ENCODE results near the gene MLKL. TPM values are rescaled to one million over a fixed set of nuclear protein-coding genes. Genes with fewer than 3 reads are reported as not detected.
A peak's percentile ranks its signal among the peaks of the same experiment; 100 is the strongest.

The MLKL gene
- total RNA-seq = 21.6 and 25.6 TPM in 2 replicates

DNA sequence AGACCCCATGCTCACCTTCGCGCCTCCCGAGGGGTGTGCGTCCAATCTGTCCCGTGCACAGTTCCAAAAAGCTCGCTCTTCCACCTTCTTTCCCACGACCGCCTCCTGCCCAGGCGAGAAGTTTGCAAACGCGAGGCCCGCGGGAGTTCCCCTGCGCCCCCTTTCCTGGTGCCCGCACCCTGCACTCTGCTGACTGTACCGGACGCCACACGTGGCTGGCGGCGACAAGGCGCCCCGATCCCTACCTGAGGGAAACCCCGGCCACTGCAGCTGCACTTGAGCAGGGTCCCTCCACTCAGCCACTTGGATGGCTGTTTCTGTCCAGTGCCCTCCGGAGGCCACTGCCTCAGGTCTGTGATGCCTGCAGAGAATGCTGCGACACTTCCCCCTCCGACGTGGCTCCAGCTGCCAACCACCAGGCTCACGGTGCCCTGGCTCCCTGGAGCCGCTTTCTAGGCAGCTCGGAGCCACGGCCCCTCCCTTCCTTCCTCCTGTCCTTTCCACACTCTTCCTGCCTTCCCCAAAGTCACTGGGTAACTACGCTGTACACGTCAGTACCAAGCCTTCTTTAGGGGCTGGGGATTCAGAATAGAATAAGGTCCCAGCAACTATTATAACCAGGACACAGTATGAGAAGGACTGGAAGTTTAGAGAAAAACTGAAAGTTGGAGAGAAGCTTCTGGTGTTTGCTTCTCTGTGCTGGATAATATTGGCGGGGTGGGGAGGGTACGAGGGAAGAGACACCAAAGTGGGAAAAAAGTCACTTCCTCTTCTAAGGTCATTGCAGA lies at the start of gene MLKL:
TSS of gene MLKL (minus strand) at position 425 of the 788 bp plus-strand sequence. CDS start 5,105 bp downstream, outside the sequence.
- Mint-ChIP-seq H3K4me3 (ENCODE audit: low read depth) (peak within 1 kb of the TSS; percentile 91), H3K27ac (peak within 1 kb of the TSS; percentile 91), H3K36me3 (ENCODE audit: low read depth) (peaks cover 19% of the 10 kb centered on the region), H3K27me3 (ENCODE audit: low read depth) (no peaks in the 10 kb centered on the region), H3K9me3 (no peaks in the 10 kb centered on the region), H3K4me1 (ENCODE audit: low read depth) (peaks cover 52% of the 10 kb centered on the region)
- intact Hi-C loops (cut with micrococcal nuclease) = loop anchor here (1.0 to 10.0 kb wide), 6 partner anchors 33 to 734 kb away; partner anchors contain the start of genes CFDP1, LDHD, WDR59 and ZFP1
- peak; percentile 37 for DNase-seq (ENCODE audit: low spot score)

DNA sequence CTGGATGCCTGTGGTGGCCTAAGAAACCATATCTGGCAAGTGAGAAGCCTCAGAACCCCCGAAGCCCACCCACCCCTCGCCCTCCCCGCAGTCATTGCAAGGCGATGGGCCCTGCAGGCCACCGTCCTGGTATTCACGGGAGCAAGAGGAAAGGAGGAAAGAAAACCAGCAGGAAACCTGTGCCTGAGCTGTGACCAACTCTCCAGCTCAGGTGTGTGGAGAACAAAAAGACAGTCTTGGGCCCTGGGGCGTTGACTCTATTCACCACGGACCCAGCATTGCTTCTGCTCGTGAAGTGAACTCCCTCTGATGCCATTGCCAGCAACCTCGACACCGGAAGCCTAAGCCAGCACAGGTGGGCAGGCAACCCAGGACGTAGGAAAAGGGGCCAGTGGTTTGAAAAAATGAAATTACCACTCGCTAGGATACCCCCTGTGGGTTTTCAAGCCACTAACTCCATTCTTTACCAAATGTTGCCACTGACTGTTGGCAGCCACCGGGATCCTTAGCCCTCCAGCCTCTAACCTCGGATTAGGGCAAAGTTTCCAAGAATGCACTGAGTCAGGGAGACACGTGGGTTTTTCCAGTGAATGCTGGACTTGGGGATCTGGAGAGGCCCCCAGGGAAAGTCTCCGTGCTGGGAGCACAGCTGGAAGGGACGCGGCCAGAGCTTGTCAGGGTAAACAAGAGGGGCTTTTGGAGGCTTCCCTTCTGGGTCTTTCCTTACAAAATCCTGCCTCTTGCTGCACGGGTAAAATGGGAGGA lies 48.8 kb upstream of the MLKL start:
- Mint-ChIP-seq H3K4me1 (ENCODE audit: low read depth) (no peaks in the 10 kb centered on the region), H3K4me3 (ENCODE audit: low read depth) (no peak overlapping the region), H3K9me3 (no peaks in the 10 kb centered on the region), H3K36me3 (ENCODE audit: low read depth) (no peaks in the 10 kb centered on the region), H3K27ac (no peak overlapping the region), H3K27me3 (ENCODE audit: low read depth) (no peaks in the 10 kb centered on the region)
- intact Hi-C loops (cut with micrococcal nuclease) = no loop called here
- DNase-seq (ENCODE audit: low spot score) = no peak

GRCh38 chr16:74748616-74749026 lies 48.0 kb upstream of the MLKL start:
- intact Hi-C loops (cut with micrococcal nuclease) = no loop called here
- no peak overlapping the region for H3K27ac Mint-ChIP-seq
- H3K4me3 Mint-ChIP-seq (ENCODE audit: low read depth) = no peak overlapping the region
- no peaks in the 10 kb centered on the region for H3K4me1 Mint-ChIP-seq (ENCODE audit: low read depth)
- no peaks in the 10 kb centered on the region for H3K27me3 Mint-ChIP-seq (ENCODE audit: low read depth)
- DNase-seq (ENCODE audit: low spot score) = no peak
- H3K9me3 Mint-ChIP-seq = no peaks in the 10 kb centered on the region
- no peaks in the 10 kb centered on the region for H3K36me3 Mint-ChIP-seq (ENCODE audit: low read depth)

GRCh38 chr16:74747716-74748615 lies 47.3 kb upstream of the MLKL start:
- Mint-ChIP-seq H3K4me3 (ENCODE audit: low read depth) (no peak overlapping the region), H3K36me3 (ENCODE audit: low read depth) (no peaks in the 10 kb centered on the region)
- no peak for DNase-seq (ENCODE audit: low spot score)

DNA sequence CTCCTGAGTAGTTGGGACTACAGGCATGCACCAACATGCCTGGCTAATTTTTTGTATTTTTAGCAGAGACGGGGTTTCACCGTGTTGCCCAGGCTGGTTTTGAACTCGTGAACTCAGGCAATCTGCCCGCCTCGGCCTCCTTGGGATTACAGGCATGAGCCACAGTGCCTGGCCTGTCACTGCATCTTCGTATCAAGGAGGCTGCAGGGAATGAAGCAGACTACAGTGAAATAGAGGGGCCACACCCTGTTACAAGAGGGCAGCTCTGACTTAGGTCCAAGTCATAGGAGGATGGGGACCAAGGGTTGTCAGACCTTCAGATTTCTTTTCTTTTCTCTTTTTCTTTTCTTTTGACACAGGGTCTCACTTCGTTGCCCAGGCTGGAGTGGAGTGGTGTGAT lies 45.3 kb upstream of the MLKL start:
- intact Hi-C loops (cut with micrococcal nuclease) = no loop called here
- H3K4me1 Mint-ChIP-seq (ENCODE audit: low read depth) = no peaks in the 10 kb centered on the region
- no peaks in the 10 kb centered on the region for H3K27me3 Mint-ChIP-seq (ENCODE audit: low read depth)
- no peaks in the 10 kb centered on the region for H3K36me3 Mint-ChIP-seq (ENCODE audit: low read depth)
- no peaks in the 10 kb centered on the region for H3K9me3 Mint-ChIP-seq
- H3K4me3 Mint-ChIP-seq (ENCODE audit: low read depth) = no peak overlapping the region
- no peak for DNase-seq (ENCODE audit: low spot score)
- no peak overlapping the region for H3K27ac Mint-ChIP-seq

More at GRCh38 chr16:74747716-74748615, 47.3 kb upstream of the MLKL start:
- Mint-ChIP-seq H3K27ac (no peak overlapping the region), H3K9me3 (no peaks in the 10 kb centered on the region), H3K4me1 (ENCODE audit: low read depth) (no peaks in the 10 kb centered on the region), H3K27me3 (ENCODE audit: low read depth) (no peaks in the 10 kb centered on the region)
- intact Hi-C loops (cut with micrococcal nuclease) = no loop called here

DNA sequence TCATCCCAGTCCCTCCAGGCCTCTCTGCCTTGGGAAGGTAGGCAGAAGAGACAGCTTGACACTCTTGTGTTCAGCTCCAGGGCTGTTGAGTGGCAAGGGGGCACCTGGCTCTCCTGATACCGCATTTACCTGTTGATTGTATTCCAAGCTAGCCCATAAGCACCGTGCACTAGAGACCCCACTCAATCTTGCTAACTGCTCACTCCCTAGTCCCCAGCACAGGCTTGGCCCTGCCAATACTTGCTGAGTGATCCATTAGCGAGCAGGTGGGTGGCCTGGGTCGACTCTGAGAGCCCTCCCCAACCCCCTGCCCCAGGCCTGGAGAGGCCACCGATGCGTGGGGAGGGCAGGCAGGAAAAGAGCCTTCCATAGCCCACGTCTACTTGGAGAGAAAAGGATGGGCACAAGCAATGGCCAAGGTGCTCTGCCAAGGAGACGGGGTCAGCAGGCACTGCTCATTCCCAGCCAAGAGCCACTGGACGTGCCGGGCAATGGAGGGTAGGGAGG lies 44.5 kb upstream of the MLKL start:
- no peaks in the 10 kb centered on the region for H3K9me3 Mint-ChIP-seq
- no peaks in the 10 kb centered on the region for H3K36me3 Mint-ChIP-seq (ENCODE audit: low read depth)
- no peaks in the 10 kb centered on the region for H3K4me1 Mint-ChIP-seq (ENCODE audit: low read depth)
- H3K27me3 Mint-ChIP-seq (ENCODE audit: low read depth) = no peaks in the 10 kb centered on the region
- DNase-seq (ENCODE audit: low spot score) = no peak
- intact Hi-C loops (cut with micrococcal nuclease) = no loop called here
- H3K27ac Mint-ChIP-seq = no peak overlapping the region
- no peak overlapping the region for H3K4me3 Mint-ChIP-seq (ENCODE audit: low read depth)

DNA sequence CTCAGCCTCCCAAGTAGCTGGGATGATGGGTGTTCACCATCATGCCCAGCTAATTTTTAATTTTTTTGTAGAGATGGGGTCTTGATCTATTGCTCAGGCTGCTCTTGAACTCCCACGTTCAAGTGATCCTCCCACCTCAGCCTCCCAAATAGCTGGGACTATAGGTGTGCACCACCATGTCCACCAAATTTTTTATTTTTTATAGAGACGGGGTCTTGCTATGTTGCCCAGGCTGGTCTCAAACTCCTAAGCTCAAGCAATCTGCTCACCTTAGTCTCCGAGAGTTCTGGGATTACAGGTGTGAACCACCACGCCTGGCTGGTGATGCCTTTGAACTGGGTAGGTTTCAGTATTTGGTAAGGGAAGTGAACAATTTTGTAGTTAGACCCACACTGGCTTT lies 43.9 kb upstream of the MLKL start:
- Mint-ChIP-seq H3K9me3 (no peaks in the 10 kb centered on the region), H3K27ac (no peak overlapping the region), H3K4me3 (ENCODE audit: low read depth) (no peak overlapping the region), H3K27me3 (ENCODE audit: low read depth) (no peaks in the 10 kb centered on the region), H3K36me3 (ENCODE audit: low read depth) (no peaks in the 10 kb centered on the region), H3K4me1 (ENCODE audit: low read depth) (no peaks in the 10 kb centered on the region)
- intact Hi-C loops (cut with micrococcal nuclease) = no loop called here
- no peak for DNase-seq (ENCODE audit: low spot score)

DNA sequence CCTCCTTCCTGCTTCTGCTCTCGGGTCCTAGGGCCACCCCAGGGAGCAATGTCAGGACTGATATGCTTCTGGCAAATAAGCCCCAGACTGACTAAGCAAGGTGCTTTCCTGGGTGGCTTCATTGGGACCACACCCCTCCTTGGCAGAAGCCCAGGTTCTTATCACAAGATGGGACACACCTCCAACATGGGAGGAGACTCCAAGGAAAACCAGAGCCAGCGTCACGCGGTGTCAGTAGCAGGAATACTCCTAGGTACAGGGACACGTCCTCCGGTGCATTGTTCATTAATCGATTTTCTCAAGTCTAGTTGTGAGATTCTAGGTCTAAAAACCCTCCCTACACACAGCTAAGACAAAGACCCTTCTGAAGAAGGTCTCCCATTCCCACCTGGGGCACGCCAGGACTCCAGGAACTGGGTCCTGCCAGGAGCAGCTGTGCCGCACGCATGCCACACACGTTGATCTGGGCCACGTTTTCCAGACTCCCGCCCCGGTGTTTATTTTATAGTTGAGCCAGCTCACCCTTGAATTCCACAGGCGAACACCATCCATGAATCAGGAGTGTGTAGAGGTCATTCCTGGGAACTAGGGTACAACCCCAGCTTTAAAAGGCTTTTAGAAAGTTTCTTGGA lies 43.1 kb upstream of the MLKL start:
- Mint-ChIP-seq H3K9me3 (no peaks in the 10 kb centered on the region), H3K4me1 (ENCODE audit: low read depth) (no peaks in the 10 kb centered on the region), H3K27me3 (ENCODE audit: low read depth) (no peaks in the 10 kb centered on the region), H3K36me3 (ENCODE audit: low read depth) (no peaks in the 10 kb centered on the region), H3K27ac (no peak overlapping the region), H3K4me3 (ENCODE audit: low read depth) (no peak overlapping the region)
- DNase-seq (ENCODE audit: low spot score) = no peak
- intact Hi-C loops (cut with micrococcal nuclease) = no loop called here

DNA sequence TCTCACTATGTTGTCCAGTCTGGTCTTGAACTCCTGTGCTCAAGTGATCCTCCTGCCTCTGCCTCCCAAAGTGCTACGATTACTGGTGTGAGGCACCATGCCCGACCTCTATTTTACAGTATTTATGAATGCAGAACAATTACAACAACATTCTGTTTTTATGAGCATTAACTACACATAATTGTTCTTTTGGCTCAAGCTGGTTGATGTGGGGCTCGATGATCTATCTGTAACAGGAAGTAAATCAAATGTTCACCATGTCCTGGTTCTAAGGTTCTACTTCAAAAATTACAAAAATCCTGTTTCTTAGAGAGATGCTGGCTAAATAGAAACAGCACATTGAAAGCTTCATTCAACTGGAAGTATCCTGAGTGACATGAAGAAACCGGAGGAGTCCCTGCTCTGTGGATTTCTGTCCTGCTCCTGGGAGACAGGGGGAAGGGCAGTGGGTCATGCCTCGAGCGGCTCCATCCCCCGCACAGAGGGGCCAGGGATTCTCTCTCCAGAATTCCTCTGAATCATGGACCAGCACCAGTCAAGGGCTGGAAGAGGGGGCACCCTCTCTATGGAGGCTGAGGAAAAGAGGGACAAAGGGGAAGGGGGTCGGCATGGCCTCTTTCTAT lies 42.5 kb upstream of the MLKL start:
- no peaks in the 10 kb centered on the region for H3K9me3 Mint-ChIP-seq
- H3K27ac Mint-ChIP-seq = no peak overlapping the region
- intact Hi-C loops (cut with micrococcal nuclease) = no loop called here
- no peak for DNase-seq (ENCODE audit: low spot score)
- H3K27me3 Mint-ChIP-seq (ENCODE audit: low read depth) = no peaks in the 10 kb centered on the region
- H3K4me1 Mint-ChIP-seq (ENCODE audit: low read depth) = no peaks in the 10 kb centered on the region
- no peak overlapping the region for H3K4me3 Mint-ChIP-seq (ENCODE audit: low read depth)
- H3K36me3 Mint-ChIP-seq (ENCODE audit: low read depth) = no peaks in the 10 kb centered on the region

DNA sequence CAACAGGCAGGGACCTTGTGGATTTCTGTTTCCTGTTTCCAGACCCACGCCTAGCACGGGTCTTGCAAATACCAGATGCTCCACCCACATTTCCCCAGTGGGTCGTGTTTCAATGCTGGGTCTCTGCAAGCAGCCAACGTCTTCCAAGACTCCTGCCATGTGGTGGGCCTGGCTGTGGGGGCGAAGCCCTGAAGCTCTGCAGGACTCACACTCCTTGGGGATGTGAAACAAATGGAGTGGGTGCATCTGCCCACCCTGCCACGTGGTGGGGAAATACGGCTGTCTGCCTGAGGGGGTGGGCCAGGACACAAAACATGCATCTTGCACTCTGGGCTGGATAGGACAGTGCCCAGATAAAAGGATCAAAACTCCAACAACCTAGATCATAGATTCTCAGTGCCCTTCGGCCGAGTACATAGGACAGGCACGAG lies 41.4 kb upstream of the MLKL start:
- Mint-ChIP-seq H3K27ac (no peak overlapping the region), H3K36me3 (ENCODE audit: low read depth) (no peaks in the 10 kb centered on the region), H3K9me3 (no peaks in the 10 kb centered on the region), H3K4me3 (ENCODE audit: low read depth) (no peak overlapping the region), H3K27me3 (ENCODE audit: low read depth) (no peaks in the 10 kb centered on the region), H3K4me1 (ENCODE audit: low read depth) (no peaks in the 10 kb centered on the region)
- no peak for DNase-seq (ENCODE audit: low spot score)
- intact Hi-C loops (cut with micrococcal nuclease) = no loop called here

DNA sequence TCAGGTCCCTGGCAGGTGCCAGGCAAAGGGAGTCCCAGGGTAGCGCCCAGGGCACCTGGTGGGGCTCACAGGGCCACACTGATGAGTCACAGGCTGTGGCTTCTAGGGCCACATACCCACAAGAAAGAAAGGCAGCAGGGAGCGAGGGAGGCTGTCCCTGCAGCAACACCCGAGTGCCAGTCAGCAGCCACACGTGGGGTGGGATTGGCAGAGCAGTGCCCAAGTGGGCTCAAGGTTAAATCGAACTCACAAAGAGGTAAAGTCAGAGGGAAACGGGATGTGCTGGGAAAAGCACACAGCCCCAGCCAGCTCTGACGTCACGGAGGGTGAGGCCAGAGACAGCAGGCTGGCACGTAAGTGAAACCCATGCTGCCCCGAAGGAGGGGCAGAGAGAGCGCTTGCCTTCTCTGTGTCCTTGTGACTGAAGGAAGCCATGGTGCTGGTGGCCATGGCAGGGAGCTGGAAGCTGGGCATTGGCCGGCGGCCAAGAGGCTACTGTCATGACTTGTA lies 40.2 kb upstream of the MLKL start:
- no peaks in the 10 kb centered on the region for H3K9me3 Mint-ChIP-seq
- H3K4me1 Mint-ChIP-seq (ENCODE audit: low read depth) = no peaks in the 10 kb centered on the region
- H3K27me3 Mint-ChIP-seq (ENCODE audit: low read depth) = no peaks in the 10 kb centered on the region
- intact Hi-C loops (cut with micrococcal nuclease) = no loop called here
- H3K4me3 Mint-ChIP-seq (ENCODE audit: low read depth) = no peak overlapping the region
- DNase-seq (ENCODE audit: low spot score) = no peak
- H3K27ac Mint-ChIP-seq = no peak overlapping the region
- H3K36me3 Mint-ChIP-seq (ENCODE audit: low read depth) = no peaks in the 10 kb centered on the region
